Stimulated activated CD8-positive, alpha-beta memory T cell treated with anti-CD3 and anti-CD28 coated beads, Interleukin-15, amount 100 ng/mL, for 4 hours (primary cell): ENCODE data around the gene C22orf42.
"Not testable (repeated sequence)": the region's sequence is repeated elsewhere in the genome, so short reads cannot be mapped to it uniquely, and the experiment has no call there.

Experiments used
- DNase-seq, 2 donors: peaks; one replicate each; pipeline ENCODE4 v3.0.0-alpha.2; 2020; ENCODE audit warnings: low read depth in 2 of 2

Gene C22orf42

GRCh38 chr22:32158712-32159533 lies at the start of gene C22orf42:
Gene C22orf42 (minus strand): TSS chr22:32159303. CDS start chr22:32159215, 88 bp downstream.
- DNase-seq: no peak

GRCh38 chr22:32208681-32209080 lies 49.6 kb upstream of the C22orf42 start:
- DNase-seq: no peak

- DNase-seq: no peak
Observed at GRCh38 chr22:32207971-32208480, 48.9 kb upstream of the C22orf42 start.

GRCh38 chr22:32206774-32207758 lies 48.0 kb upstream of the C22orf42 start:
- DNase-seq: no peak

GRCh38 chr22:32205974-32206773 lies 47.1 kb upstream of the C22orf42 start:
- no peak for DNase-seq

GRCh38 chr22:32204856-32205722 lies 46.0 kb upstream of the C22orf42 start, which contains the start of gene RFPL2:
Gene RFPL2 (minus strand): TSS chr22:32205073. CDS start chr22:32202451, 2,622 bp downstream.
- DNase-seq: no peak

- no peak for DNase-seq
Observed at GRCh38 chr22:32204040-32204855, 45.1 kb upstream of the C22orf42 start.

- DNase-seq: no peak
Observed at GRCh38 chr22:32203181-32204039, 44.3 kb upstream of the C22orf42 start.

- DNase-seq: no peak
Observed at GRCh38 chr22:32202539-32203180, 43.6 kb upstream of the C22orf42 start.

- DNase-seq: no peak
Observed at GRCh38 chr22:32202161-32202538, 43.0 kb upstream of the C22orf42 start.

GRCh38 chr22:32200752-32201151 lies 41.6 kb upstream of the C22orf42 start:
- no peak for DNase-seq

GRCh38 chr22:32199961-32200360 lies 40.9 kb upstream of the C22orf42 start:
- no peak for DNase-seq

GRCh38 chr22:32199341-32199740 lies 40.2 kb upstream of the C22orf42 start:
- no peak for DNase-seq

GRCh38 chr22:32197553-32198226 lies 38.6 kb upstream of the C22orf42 start:
- DNase-seq: not testable (repeated sequence)

GRCh38 chr22:32195900-32196299 lies 36.8 kb upstream of the C22orf42 start:
- DNase-seq: not testable (repeated sequence)

GRCh38 chr22:32193346-32193745 lies 34.2 kb upstream of the C22orf42 start:
- DNase-seq: not testable (repeated sequence)

GRCh38 chr22:32191021-32191420 lies 31.9 kb upstream of the C22orf42 start:
- DNase-seq: not testable (repeated sequence)
